ENCODE measurements around the gene SUMO1.

SUMO1 gene

DNA sequence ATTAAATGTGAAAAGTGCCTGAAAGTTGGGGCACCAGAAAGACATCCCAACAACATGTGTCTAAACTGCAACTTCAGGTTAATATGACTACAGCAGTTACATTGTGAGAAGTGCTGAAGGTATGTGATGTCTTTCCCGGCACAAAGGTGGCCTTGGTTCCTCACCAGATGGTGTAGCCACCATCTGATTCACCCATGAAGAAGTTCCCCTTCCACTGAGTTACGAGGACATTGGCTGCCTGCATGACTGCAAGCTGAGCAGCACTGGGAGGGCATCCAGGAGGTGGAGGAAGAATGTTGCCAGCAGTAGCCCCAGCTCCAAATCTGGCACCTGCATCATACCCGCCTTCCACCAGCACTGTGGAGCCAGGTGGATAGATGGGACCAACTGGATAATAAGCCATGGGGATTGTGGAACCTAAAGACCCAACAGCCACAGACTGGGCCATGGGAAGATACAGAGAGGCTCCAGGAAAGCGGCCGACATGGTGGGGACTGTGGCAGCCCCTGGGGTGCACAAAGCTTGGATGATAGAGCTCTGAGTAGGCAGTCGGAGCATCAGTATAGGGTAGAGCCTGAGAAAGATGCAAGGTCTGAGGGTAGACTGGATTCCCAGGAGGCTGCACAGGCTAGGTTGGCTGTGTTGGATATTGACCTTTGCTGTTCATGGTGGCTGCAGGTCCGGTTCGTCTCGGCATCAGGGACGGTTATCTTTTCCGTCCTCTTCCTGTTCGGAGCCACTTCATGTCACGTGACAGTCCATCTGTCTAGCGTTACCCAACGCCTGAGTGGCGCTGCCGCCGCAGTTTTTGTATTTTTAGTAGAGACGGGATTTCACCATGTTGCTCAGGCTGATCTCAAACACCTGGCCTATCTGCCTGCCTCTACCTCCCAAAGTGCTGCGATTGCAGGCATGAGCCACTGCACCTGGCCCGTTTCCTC is 36.9 kb downstream of the SUMO1 start:
- no peak for DNase-seq (ENCODE audit: low read depth, low spot score)

DNA sequence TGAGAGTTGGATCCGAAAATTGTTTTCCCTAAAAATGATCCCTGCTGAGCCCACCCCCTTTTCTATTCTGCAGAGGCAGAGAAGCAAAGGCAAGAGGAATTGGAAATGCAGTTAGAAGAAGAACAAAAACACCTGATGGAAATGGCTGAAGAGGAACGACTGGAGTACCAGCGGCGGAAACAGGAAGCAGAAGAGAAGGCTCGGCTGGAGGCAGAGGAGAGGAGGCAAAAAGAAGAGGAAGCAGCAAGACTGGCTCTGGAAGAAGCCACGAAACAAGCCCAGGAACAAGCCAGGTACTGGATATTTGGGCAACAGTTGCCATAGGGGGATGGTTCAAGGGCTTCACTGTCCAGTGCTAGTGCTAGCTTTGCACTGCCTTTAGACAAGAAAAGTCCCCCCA is 41.7 kb downstream of the SUMO1 start:
- DNase-seq (ENCODE audit: low read depth, low spot score), result no peak

DNA sequence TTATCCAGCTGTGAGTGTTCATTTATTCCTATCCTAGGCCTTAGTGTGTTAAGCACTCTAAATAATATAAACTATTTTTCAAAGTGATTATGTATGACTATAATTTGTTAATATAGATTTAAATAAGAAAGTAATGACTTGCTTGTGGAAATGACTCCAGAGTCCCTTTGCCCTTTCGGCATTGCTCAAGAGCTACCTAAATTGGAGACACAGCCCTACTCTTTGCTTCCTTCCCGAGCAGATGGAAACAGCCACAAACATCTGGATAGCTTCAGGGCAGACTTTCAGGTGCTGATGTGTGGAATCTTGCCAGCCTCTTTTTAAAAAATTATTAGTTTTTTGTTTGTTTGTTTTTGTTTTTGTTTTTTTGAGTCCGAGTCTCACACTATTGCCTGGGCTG is 44.0 kb downstream of the SUMO1 start:
- no peak for DNase-seq (ENCODE audit: low read depth, low spot score)

DNA sequence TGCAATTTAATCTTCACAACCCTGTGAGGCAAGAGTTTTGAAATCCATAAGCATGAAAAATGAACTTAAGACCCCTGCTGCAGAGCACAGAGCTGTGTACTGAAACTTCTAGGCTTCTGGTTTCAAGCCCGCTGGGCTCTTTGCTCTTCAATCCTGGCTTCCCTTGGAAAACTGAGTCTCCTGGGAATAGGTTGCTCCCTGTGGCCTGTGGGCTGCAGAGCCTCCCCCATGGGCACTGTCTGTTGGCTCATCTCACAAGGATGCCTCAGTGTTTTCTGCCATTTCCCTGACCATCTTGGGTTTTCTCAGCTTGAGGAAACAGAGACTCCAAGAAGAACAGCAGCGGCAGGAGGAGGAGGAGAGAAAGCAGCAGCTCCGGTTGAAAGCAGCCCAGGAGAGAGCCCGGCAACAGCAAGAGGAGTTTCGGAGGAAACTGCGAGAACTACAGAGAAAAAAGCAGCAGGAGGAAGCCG is 44.5 kb downstream of the SUMO1 start:
- no peak for DNase-seq (ENCODE audit: low read depth, low spot score)

DNA sequence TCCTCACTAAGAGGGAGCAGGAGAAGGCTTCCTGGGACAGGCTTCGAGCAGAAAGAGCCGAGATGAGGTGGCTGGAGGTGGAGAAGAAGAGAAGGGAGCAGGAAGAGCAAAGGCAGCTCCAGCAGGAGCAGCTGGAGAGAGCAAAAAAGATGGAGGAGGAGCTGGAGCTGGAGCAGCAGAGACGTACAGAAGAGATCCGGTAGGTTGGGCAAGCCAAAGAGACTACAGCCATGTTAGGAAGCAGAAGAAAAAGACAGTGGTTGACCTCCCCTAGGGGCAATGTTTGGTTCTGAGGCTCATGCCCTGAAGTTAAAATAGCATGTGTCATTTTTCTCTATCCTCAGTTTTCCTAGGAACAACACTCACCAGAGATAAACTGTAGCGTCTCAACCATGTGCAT is 45.1 kb downstream of the SUMO1 start:
- DNase-seq (ENCODE audit: low read depth, low spot score), result no peak

DNA sequence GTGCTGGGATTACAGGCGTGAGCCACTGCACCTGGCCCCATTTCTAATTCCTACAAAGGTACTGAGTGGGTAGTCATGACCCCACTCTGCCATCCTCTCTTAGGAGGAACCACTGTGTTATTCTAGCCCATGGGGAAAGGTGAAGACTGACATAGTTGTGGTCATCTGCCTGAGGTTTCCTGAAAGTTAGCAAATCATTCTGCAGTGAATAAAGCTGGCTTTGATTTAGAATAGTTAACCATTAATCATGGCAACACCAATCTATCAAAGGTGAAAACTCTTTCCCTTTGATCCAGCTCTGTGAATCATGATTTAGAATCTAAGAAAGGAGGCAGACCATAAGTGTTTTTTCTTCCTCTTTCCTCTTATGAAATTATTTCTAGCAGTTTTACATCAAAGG is 50.8 kb downstream of the SUMO1 start:
- DNase-seq (ENCODE audit: low read depth, low spot score), result no peak

DNA sequence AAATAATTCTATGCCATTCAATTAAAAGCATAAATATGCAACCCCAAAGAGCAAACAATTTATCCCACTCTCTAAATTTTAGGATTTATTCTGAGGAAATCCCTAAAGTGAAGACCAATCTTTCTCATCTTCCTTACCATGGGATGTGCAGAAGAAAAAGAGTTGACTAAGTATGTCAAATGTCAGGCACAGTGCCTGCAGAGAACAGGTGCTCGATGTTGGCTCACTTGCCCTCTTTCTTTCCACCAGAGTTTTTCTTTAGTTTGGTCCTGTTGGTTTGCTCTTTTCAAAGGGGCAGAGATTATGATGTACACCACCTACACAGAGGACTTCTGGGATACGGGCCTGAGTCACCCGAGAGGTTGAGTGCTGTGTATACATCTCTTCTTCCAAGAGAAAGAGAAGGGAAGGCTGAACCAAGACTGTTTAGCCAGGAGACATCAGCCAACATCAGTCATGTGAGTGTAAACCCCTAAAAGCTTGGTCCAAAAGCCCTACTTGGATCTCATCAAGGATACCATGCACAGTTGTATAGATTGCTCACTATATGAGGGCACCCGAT is 51.7 kb downstream of the SUMO1 start:
- no peak for DNase-seq (ENCODE audit: low read depth, low spot score)

DNA sequence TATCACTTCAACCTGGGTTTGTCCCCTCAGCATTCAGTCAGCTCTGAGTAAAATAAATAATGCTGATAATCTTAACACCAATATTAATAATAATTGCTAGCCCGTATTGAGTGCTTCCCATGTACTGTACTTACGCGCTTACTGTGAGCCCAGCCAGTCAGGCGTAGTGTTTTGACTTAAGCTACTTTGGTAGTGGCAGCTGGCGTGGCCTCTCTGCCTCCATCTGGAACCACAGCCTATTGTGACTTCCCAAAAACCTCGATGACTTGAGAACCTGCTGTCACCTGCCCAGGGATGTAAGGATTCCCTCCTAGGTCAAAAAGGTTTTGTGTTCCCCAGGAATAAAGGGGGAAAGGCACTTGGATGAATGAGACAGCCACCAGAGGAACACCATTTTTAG is 53.2 kb downstream of the SUMO1 start:
- no peak for DNase-seq (ENCODE audit: low read depth, low spot score)

DNA sequence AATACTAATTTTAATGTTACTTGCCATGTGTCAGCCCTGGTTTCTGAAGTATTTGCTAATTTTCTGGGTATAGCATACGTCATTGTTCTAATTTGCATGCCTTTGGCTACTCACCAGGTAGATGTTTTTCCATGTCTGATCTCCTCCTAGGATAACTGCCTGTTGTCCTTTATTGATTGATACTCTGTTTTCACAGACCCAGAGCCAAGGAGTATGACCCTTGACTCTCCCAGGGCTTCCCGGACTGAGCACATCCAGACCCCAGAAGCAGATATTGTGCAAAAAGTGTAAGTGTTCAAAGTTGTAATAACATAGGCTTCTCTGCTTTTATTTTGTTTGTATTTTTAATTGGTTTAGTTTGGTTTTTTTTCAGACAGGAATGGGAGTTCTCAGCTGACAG is 53.8 kb downstream of the SUMO1 start:
- no peak for DNase-seq (ENCODE audit: low read depth, low spot score)

DNA sequence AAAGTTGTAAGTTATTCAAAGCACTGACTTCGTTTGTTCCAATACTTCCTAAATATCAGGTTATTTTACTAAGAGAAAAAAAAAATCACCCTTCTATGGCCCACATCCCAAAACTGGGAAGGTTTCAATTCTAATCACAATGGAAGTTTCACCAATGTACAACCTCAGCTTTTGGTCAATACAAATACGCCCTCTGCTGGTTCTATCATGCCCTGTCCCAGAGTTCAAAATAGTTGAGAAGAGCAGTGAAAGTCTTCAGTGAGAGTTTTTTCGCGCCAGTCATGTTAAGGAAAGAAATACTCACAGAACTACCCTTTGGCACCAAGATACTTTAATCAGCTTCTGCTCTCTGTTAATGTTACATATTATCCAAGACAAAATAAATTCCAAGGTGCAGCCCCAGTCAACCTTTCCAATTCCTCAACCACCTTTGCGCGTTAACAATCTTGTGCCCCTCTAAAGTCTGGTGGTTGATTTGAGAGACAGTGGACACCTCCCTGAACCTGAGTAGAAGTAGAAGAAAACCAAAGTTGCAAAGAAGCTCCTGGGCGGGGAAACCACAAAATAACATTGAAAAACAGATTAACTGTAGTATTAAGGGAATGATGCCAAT is 59.9 kb downstream of the SUMO1 start:
- peak; percentile 38 for DNase-seq (ENCODE audit: low read depth, low spot score)

DNA sequence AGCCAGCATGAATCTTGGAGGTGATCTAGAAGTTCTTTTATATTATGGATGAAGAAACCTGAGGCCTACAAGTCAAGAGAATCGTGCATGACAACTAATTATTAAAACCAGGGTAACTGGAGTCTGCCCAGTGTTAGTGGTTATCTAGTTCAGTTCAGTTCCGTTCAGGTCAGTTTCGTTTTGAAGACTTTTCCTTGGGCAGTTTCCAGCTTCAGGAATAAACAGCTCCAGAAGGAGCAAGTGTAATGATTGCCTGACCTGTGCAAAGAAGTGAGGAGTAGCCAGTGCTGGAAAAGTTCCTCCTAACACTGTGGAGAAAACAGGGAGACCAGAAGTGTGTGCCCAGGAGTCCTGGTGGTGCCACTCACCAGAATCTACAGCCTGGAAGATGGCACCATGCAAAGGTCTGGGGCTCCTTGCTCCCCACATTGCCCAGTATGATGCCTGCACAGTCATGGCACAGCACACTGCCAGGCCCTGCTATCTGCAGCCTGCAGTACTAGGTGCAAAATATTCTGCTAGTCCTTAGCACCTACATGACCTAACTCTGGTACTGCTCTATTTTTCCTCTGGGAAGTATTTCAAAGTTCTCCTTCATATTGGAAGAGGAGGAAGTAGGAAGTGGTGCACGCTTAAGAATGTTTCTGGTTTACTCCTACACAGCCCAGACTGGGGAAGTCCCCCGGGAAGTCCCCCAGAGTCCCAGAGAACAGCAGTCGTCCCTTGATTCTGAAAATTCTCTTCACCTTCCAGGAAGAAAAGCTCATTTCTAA is 65.8 kb downstream of the SUMO1 start:
- DNase-seq (ENCODE audit: low read depth, low spot score), result no peak

DNA sequence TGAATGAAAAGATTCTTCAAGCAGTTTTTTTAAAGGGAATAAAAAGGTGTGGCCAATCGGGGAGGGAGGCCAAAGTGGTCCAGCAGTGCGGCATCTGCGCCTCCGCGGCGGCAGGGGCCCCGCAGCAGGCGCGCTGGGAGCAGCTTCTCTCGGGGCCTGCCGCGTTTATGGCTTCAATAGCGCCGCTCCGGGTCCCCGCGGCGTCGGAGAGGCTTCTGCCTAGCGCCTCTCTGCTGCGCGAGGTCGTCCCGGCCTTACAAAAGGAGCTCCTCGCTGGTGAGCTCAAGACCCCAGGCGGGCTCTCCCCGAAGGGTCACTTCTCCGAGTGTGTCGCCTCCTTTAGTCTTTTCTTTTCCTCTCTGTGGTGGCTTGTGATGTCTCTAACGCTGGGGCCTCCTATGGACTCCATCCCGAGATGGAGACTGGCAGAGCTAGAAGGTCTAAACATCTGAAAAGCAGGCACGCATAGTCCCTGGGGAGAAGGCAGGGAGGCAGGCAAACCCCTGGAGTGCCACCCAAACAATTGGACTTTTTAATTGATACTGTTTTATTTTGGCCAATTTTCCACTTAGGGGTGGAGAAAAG is 67.1 kb downstream of the SUMO1 start:
- DNase-seq (ENCODE audit: low read depth, low spot score), result no peak

DNA sequence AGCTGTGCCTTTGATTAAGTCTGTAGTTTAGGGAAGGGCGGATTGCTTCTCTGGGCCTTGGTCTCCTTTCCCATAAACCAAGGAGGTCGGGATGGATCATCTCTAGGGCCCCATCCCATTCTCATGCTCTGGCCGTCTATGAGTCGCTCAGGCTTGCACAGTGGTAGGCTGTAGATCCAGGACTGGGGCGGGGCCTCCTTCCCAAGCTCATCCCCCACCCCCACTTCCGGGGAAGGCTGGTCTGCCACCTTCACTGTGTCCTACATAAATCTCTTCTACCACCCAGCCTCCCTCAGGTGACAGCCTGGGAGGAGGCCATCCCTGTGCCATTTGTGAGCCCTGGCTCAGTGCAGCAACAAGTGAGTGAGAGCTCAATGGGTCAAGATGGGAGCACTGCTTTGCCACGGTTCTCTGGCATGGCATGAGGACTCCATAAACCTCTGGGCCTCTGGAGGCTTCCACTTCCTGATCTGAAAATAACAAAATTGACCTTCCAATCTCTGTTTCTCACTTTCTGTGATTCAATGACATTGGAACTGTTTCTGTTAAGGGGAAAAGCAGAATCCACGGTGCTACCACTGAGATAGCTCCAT is 68.5 kb downstream of the SUMO1 start:
- no peak for DNase-seq (ENCODE audit: low read depth, low spot score)

DNA sequence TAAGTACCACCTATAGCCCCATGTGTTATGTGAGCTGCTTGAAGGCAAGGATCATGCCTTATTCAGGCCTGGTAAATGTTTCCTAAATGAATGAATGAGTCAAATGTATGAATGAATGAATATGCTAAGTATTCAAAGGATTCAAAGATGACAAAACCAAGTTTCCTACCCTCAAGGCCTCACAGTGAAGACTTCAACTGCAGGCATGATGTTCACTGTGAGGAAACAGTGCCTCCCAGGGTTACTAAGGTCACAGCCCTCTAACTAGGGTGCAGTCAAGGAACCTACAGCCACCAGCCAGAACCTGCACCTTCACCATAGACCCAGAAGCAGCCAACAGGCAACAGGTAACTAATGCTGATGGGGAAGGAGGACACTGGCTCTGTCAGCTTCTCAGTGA is 69.3 kb downstream of the SUMO1 start:
- no peak for DNase-seq (ENCODE audit: low read depth, low spot score)

DNA sequence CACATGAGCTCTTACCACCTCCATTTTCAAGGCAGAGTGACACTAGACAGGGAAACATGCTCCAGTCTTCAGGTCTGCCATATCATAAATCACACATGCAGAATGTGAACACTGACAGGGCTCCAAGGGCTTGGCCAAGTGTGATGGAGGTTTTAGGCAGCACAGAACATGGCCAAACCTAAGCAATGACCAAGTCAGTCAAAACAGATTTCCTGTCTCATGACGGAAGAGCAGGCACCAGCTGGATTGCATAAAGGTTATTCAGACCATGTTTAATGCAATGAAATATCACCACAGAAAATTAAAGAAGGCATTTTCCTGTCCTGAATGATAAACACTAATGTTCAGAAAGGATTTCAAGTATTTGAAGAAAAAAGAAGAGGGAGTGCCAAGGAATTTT is 72.5 kb downstream of the SUMO1 start:
- DNase-seq (ENCODE audit: low read depth, low spot score), result no peak

DNA sequence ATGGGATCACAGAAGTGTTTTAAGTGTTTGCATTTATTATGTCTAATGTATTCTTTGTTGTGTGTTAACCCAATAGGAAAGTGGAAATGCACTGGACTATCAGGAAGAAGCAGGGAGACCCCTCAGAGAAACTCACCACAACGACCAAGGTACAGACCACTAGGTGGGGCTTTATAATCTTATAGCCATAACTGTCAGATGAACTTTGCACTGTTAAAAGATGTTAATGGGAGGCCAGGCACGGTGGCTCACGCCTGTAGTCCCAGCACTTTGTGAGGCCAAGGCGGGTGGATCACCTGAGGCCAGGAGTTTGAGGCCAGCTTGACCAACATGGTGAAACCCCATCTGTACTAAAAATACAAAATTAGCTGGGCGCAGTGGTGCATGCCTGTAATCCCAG is 73.2 kb downstream of the SUMO1 start:
- no peak for DNase-seq (ENCODE audit: low read depth, low spot score)

DNA sequence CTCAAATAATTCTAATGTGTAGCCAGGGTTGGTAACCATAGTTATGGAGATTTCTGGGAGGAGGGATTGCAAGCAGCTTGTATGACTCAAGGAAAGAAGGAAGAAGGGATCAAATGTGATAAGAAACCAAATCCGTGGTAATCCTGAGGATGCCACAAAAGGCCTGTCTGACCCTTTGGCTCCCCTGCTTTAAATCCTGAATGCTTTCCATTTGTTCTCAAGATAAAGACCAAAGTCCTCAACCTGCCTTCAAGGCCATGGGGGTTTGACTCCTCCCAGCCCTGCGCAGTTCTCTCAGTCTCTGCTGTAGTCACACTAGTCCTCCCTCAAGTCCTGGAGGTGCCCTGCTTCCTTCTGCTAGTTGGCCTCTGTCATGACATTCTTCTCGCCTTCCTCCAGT is 74.0 kb downstream of the SUMO1 start:
- no peak for DNase-seq (ENCODE audit: low read depth, low spot score)

DNA sequence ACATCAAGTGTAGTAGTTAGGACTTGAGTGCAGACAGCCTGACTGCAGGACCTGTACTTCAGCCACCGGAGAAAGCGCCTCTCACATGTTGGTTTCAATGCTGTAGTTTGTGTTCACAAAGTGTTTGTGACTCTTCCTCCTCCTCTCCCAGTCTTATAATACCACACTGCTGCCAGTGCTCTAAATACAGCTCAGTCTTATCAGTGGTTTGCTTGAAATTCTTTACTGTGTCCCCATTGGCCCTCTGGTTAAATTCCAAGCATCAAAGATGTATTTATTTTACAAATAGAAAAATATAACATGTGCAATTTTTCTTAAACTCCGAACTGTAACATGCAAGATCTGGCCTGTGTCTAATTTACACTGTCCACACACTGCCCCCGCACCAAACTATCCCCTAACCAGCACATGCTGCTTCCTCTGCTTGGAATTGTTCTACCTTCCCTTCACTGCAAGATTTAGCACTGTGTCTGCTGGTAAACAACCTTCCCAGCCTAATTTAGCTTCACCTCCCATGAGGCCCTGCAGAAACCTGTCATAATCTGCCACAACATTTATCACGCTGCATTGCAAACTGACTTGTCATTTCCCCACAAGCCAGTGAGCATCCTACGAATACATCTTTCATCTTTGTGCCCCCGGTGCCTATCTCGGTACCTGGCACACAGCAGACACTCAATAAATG is 77.1 kb downstream of the SUMO1 start:
- DNase-seq (ENCODE audit: low read depth, low spot score), result no peak

DNA sequence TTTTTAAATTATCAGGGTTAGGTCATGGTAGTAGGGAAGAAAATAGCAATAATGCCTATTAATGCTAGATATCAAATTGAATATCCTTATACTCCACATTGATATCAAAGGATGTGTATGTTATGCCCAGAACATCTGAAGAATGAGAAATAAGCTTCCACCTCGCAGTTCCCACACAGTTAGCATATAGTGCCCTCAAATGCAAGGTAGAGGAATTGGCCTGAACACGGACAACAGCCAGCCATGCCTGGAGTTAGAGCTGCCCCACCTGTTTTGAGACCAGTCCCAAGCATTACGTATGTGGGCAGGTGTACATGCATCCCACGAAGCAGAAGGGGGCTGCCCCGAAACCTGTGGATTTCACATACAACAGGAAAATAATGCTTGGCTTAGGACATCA is 79.6 kb downstream of the SUMO1 start:
- no peak for DNase-seq (ENCODE audit: low read depth, low spot score)

DNA sequence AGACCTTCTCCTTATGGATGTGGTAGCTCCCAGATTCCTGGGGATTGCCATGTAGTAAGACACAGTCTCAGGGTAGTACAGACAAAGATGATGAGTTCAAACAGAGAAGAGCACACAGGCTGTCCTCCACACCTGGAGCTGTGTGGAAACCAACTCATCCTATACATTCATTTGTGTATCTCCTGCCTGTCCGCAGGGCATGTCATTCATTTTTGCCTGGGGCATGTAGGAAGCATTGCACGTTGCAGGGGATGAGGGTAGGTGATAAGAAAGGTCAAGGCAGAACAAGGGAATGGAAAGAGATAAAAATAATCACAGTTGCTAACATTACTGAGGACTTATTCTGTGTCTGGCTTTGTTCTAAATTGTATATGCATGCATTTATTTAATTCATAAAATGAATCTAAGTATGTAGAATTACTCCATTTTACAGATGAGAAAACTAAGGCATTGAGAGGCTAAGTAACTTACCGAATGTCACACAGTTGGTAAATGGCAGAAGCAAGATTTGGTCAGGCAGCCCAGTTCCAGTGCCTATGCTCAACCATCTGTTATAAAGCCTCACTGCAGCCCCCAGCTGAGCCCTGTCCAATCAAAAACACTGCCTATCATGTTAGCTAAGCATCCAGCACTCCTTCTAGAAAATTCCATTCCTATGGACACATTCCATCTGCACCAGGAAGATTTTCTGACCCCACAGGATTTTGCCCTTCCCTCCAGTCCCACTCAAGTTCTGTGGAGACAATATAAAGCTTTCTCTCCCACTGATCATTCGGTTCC is 81.0 kb downstream of the SUMO1 start:
- no peak for DNase-seq (ENCODE audit: low read depth, low spot score)

Measured in activated CD4-positive, CD25-positive, alpha-beta regulatory T cell treated with anti-CD3 and anti-CD28 coated beads, Interleukin-2, amount 50 U/mL, for 16 hours (primary cell).